Cortex of kidney (tissue), 1 donor: ENCODE results near the gene ZNF275.
"Not testable (repeated sequence)": the region's sequence is repeated elsewhere in the genome, so short reads cannot be mapped to it uniquely, and the experiment has no call there.

Experiments used
- DNase-seq: peaks from one replicate; lab custom pipeline; 2025; lab: John Stamatoyannopoulos, UW

ZNF275 gene, protein sequence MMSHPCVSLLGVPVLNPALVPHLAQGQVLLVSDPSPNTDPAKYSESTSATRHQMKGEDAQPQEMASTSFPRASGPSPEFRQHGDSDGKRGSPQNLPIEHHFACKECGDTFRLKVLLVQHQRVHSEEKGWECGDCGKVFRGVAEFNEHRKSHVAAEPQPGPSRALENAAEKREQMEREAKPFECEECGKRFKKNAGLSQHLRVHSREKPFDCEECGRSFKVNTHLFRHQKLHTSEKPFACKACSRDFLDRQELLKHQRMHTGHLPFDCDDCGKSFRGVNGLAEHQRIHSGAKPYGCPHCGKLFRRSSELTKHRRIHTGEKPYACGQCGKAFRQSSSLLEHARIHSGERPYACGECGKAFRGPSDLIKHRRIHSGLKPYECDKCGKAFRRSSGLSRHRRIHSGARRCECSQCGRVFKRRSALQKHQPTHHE

DNA sequence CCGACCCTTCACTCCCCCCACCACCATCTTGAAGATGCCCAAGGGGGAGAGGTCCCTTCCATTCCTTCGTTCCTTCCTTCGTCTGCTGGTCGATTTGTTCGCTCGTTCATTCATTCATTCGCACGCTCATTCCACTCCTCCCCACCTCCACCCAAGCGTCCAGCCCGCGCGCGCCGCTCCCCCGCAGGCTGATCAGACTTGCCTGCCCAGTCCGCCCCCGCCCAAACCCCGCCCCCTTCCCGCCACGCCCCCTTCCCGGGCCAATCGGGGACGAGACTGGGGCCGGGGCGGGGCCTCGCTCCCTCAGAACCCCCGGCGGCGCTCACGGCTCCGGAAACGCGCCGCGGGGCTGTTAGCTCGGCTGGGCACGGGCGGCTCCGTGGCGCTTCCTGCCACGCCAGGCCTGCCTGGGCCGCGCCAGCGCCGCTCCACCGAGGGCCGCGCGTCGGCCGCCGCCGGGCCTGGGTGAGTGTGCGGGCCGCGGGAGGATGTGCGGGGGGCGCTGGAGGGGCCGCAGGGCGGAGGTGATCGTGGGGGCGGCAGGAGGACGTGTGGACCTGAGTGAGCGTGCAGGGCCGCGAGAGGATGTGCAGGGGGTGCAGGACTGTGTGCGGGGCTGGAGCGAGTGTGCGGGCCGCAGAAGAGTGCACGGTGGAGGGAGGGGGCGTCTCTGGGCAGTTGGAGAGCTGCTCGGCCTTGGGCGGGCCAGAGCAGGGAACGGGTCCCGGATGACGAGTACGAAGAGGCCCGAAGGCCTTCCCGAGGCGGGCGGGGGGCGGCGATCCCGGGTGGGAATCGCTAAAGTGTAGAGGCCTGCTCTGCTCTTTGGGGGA is at the start of gene ZNF275:
ZNF275 (plus strand) TSS at position 333 of the 833 bp plus-strand sequence. CDS start 2,527 bp downstream, outside the sequence.
- DNase-seq, result peak; percentile 13

DNA sequence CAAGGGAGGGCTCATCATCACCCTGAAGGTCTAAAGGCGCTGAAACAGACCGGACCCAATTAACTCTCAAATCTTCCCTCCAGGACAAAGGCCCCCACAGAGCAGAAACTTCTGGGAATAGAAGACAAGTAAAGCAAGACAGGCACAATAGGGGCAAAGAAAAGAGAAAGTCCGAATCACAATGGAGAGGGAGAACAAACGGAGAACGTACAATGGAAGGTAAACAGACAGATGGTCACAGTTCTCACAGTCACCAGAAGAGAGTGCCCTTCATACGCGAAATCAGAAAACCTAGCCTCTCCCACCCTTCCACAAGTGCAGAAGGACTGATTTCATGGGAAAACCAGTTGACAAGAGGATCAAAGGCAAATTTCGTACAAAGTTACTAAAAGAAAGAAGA is 48.3 kb upstream of the ZNF275 start:
- not testable (repeated sequence) for DNase-seq

DNA sequence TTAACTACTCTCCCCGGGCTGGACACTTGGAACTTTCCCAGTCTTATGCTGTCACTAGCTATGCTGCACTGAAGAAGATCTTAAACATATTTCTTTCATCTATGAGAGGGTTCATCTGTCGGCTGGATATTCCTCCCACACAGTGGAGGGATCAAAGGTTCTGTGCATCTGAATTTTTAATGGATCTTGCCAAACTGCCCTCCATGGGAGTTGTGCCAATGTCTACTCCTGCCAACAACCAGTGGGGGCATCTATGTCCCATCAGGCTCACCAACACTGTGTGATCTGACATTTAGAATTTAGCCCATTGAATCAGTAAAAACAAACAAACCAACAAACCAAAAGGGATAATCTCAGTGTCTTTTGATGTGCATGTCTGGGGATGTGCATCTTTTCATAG is 45.1 kb upstream of the ZNF275 start:
- not testable (repeated sequence) for DNase-seq

DNA sequence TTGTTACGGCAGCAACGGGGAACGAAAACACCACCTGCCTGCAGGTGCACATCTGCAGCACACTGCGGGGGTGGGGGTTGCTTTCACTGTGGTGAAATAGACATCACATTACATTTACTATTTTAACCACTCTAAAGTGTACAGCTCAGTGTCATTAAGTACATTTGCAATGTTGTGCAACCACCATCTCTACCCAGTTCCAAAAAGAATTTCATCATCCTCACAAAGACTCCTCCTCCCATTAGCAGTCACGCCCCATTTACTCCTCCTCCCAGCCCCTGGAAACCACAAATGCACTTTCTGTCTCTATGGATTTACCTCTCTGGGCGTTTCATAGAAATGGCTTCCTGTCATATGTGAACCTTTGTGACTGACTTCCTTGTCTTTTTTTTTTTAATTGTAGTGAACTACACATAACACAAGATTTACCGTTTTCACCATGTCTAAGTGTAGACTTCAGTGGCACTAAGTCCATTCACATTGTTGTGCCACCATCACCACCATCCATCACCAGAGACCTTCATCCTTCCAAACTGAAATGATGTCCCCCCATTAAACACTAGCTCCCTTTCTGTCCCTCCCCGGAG is 40.4 kb upstream of the ZNF275 start:
- not testable (repeated sequence) for DNase-seq

DNA sequence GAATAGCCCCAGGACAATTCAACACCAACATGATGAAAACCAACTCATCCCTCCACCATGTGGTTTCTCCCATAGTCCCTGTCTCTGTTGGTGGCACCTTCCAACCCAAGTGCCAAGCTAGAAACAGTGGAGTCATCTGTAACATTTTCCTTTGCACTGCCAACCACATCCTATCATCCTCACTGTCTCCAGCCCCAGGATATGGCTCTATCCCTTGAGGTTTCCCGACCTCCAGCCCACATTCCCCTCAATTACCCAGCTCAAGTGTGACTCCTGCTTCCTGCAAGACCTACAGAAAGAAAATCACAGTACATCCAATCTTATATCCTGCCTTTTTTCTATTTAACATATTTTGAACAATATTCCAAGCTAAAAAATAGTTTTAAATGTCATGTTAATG is 36.6 kb upstream of the ZNF275 start:
- no peak for DNase-seq

DNA sequence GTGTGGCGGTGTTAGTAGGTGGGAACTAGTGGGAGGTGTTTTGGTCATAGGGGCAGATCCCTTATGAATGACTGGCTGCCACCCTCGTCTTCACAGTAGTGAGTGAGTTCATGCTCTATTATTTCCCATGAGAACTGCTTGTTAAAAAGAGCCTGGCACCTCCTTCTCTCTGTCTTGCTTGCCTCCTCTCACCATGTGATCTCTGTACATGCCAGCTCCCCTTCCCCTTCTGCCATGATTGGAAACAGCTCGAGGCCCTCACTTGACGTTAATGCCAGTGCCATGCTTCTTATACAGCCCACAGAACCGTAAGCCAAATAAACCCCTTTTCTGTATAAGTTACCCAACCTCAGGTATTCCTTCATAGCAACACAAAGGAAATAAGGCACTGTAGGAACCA is 34.1 kb upstream of the ZNF275 start:
- DNase-seq, result no peak

DNA sequence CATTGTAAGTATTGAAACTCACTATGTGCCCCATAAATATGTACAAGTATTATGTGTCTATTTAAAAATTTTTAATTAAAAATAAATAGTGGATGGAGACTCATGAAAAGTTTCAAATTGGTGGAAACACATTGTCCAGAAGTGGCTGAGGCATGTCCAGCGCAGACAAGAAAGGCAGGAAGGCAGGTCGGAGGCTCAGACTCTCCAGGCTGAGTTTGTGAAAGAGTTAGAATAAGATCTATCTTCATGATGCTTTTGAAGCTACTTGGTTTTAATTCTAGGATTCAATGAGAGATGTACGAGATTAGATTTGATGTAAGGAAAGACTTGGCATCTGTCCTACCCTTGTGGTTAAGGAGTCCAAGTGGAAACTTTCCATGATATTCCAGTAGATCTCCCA is 32.2 kb upstream of the ZNF275 start:
- no peak for DNase-seq

DNA sequence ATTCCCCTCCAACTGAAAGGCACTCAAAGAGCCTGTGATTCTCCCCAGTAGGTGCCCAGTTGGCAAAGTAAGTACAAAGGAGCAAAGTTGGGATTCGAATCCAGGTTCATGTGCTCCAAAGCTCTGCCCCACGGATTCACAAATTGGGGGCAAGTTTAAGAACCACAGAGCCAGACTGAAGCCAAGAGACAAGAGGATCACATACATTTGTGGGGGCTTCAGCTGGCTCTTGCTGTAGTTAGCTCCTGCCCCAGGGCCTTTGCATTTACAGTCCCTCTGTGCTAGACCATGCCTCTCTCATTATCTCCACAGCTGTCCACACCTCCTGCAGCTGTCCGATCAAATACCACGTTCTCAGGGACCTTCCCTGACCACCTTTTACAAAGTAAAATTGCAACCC is 31.2 kb upstream of the ZNF275 start:
- no peak for DNase-seq

DNA sequence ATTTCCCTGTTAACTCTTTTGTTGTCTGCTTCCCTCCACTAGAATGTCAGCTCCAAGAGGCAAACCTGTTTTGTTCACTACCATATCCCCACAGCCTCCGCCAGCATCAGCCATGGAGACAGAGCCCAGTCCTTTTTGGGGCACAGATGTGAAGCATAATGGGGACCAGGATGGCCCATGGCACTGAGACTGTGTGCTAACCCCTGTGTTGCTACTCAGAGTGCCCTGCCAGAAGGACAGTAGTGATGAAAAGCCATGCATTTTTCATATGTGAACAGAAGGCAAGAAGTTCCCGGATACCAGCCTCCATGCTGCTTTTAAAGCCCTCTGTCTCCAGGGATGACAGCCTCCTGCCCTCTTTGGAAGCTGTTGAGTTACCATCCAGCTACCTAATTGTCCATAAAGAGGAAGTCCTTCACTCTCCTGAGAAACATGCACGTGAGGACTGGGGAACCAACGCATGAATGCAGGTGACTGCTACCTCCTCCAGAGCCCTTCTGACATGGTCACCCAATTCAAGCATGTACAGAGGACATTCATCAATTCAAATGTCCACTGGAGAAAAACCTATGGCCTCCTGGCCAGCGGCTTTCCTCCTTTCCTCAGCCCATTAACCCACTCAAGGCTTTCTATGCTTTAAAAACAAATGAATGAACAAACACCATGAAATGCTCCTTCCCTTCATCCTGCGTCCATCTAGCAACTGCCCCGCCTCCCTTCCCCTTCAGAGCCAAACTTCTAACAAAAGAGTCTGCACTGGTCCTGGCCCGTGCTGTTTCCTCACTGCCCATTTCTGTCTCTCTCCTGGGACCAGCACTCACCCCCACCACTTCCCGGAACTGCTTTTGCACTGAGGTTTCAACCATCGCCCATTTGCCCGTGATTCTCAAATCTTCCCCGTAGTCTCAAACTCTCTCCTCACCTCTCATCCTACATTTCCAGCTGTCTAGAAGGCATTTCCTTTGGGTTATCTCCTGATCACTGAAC is 30.4 kb upstream of the ZNF275 start:
- no peak for DNase-seq

DNA sequence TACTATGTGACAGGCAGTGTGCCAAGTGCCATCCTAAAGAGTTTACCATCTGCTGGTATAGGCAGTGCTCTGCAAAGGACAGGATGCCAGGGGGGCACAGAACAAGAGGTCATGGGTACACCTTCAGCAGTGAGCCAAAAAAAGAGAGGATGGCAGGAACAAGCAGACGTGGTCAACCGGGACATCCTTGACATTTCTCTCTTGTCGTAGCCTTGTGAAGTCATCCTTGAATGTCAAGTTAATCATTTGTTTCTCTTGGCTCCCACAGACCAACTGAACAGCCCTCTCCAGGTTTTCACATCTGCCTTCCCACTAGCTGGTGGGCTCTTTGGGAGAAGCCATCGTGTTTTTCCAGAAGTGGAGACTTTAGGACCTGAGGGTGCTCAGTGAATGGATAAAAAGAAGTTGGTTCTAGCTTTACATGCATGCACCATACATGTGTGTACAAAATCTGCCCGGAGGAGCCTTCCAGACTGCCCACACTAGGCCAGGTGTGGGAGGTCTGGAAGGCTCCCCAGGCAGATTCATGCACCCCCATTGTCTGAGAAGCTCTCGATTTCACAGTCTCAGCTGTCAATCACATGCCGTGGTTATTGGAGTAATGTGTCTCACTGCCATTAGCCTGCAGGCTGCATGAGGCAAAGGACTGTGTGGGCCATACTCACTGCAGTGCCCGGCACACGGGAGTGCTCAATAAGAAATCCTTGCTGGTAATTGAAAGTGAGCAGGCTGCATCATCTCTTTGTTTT is 28.8 kb upstream of the ZNF275 start:
- no peak for DNase-seq

DNA sequence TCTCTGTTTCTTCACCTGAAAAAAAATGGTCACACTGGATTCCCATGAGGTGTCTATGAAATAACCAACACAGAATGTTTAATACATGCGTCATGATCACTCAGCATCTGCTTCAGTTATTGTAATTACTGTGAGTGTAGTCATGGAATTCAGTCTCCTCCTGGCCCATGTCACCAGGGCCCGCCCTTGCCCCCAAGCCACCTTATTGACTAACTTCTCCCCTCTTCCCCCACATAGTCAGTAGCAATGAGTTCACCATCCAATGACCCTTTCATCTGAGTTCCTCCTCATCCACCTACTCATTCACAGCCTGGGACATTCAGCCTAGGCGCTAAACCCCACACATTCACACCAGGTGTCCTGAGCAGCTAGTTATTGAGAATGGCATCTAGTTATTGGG is 28.0 kb upstream of the ZNF275 start:
- DNase-seq, result no peak

DNA sequence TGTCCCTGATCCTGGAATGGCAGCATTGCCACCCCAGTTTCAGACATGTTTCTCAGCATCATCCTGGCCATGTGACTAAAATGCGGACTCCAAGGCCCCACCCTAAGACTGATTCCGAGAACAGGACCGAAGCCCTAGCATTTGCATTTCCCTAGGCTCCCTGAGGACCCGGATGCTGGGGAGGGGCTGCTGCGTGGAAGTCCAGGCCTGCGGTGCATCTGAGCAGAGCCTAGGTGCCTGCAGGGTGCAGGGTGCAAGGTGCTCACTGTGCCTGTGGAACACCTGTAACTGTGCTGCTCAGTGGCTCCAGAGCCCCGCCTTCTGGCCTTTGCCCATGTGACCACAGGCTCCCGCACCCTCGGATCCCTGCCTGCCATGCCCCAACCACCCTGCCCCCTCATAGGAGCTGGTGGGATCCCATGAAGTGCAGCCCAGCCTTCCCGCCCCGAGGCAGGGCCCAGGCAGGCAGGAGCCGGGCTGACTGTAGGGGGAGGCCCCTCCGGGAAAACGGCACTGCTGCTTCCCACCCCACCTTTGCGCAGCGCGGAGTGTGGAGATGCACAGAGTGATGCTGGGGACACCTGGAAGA is 27.3 kb upstream of the ZNF275 start:
- DNase-seq, result no peak

DNA sequence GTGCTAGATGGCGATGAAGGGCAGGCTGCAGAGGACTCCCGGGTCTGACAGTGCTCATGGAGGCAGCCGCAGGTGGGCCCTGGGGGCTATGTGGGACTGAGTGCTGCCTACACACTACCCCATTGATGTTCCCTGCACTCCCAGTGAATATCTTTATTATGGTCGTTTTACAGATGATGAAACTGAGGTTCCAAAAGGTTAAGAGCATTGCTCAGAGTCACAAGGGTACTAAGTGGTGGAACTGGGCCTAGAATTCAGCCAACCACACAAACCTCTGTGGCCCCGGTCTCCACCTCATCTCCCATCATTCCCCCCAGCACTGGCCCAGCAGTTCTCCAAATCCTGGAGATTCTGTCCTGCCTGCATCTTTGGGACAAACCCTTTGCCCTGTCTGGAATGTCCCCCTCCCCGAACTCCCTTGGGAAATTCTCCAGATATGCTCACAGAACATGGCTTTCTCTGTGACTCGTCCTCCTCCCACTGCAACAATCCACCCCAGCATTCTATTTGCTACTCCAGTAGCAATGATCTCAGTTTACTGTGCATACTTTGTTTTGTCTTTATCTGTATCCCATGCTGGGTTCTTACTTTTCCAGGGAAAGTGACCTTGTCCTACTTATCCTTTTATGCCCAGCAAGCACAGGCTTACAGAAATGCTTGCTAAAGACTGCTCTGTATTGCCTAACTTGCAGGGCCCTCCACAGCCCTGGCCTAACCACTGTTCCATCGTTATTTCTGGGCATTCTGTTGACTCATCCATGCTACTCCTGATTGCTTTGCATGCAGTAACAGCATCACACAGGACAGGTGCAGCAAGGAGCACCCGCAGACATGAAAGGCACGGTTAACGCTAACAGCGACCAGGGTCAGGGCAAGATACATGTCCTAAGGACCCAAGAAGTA is 26.4 kb upstream of the ZNF275 start:
- no peak for DNase-seq

DNA sequence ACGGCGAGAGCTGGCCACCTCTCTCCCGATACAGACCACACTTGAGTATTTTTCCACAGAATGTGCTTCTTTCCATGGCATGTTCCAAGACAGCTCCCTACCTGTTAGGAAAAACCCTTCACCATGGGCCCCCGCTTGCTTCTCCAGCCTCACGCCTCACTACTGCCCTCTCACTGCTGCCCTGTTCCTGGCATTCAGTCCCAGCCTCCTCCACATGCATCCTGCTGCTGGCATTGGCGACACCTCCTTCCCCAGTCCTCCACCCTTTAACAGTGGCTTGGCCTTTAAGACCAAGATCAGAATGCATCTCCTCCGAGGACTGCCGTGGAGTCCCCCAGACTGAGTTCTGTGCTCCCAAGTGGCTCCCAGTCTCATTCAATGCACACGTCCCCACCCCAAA is 23.1 kb upstream of the ZNF275 start:
- DNase-seq, result no peak

DNA sequence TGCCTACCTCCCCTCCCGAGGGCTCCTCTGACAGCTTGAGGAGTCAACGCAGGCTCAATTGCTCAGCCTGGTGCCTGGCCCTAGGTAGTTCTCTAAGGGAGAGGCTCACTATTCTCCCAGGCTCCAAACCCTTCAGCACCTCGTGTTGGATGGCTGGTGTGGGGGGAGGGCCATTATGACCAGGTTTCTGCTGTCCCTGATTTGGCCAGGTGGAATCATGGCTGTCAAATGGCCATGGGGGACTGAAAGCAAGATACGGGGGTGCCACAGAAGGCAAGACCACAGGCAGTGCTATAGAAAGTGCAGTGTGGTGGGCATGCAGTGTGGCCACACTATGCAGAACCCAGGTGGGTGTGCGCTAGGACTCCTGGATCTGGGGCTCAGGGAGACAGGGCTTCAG is 21.9 kb upstream of the ZNF275 start:
- DNase-seq, result no peak

DNA sequence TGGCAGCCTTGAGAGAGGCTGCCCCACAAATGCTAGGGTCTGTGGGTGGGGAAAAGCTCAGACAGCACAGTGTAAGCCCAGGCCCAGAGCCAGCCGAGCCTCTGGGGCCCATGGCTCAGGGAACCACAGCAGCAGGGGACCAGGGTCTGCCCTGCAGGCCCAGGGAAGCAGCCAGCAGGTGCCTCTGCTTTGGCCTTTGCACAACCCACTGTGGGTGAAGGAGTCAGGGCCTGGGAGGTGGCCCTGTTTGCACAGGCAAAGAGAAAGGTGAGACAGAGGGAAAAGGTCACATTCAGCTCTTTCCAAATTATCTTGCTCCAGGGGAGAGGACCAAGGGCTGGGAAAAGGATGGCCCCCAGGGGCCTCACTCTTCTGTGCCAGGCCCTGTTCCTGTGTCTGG is 21.1 kb upstream of the ZNF275 start:
- no peak for DNase-seq

DNA sequence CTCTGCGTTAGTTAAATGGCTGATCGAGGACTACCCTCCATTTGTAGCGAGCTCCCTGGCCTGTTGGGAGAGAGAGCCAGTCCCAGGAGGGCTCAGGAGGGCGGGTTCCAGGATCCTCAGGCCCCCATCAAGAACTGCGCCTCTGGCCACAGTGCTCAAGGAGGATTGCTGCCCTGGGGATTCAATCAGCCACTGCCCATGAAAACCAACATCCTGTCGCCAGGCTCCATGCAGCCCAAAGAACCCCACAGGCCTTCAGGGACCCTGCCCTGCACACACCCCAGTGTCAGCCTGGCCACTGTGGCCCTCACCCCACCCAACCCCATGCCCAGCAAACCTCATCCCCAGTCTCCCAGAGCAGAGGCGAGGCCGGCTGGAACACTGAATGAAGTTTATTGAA is 16.6 kb upstream of the ZNF275 start:
- DNase-seq, result no peak

DNA sequence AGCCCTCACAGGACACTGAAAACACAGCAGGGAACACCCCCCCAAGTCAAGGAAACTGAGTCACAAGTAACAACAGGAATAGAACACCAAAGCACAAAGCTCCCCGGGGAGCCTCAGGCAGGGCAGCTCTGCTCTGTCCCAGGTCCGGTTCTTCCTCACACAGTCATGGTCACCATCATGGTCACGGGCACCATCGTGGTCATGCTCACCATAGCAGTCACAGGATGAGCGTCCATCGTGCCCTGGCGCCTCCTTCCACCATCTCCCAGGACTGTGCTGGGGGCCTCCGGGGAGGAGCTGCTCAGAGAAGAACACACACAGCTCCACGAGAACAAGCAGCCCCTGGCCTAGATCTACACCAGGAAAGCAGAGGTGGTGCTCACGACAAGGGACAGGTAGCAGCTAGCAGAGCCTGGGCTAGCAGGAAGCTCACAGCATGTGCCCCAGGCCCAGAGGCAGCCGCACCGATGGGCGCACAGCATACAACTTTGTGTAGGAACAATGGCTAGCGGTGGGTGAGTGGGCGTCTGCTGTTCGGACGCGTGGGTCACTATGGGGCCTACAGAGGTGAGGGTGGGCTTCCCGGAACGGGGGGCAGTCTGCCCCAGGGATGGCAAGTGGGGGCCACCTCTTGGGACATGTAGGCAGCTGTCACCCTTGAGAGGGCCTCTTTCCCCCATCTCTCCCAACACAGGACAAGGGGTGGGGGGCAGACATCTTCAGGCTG is 15.8 kb upstream of the ZNF275 start:
- no peak for DNase-seq

DNA sequence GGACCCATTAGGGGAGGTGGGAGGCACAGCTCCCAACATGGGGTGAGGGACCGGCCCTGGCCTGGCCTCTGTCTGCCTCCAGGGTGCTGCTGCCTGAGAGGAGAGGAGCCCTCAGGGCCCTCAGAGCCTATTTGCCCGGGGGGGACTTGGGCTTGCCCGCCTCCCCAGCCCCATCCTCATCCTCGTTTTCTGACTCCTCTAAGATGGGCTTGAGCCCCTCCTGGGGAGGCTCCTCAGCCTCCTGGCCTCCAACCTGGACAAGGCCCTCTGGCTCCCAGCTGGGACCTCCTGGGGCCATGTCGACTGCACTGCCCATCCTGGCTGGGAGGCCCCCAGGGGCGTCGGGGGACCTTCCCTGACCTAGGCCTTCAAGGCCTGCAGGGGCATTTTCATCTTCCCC is 15.1 kb upstream of the ZNF275 start:
- DNase-seq, result no peak
